GM12878 (cell line): Measurements from ENCODE around the gene TMC5. TPM values are rescaled to one million over a fixed set of nuclear protein-coding genes. Genes with fewer than 3 reads are reported as not detected.

ENCODE experiments used
- ATAC-seq: fragments of 200-7000 bp; cut with Tn5 transposase; 3 replicates; pipeline ENCODE4 v1.9.1; 2020; ENCODE audit warnings: mild to moderate bottlenecking, moderate library complexity
- BruUV-seq: library from RNA; stranded (reverse); fragments of 400-500 nt; replicated peaks from 2 replicates; lab custom pipeline; 2021; lab: Mats Ljungman, UMichigan
- CTCF ChIA-PET: fragments of 300-600 bp; sonication (Branson Sonifier 250); formaldehyde crosslinking; extraction: SDS; loops from one replicate; lab custom pipeline; 2021; ENCODE audit warnings: inconsistent platforms; lab: Yijun Ruan, JAX
- POLR2A ChIA-PET: fragments of 350-600 bp; formaldehyde crosslinking; extraction: SDS; loops from one replicate; lab custom pipeline; 2021; ENCODE audit warnings: inconsistent platforms; lab: Charles Lee
- RAD21 ChIA-PET: fragments of 300-600 bp; sonication (Branson Sonifier 250); formaldehyde crosslinking; loops from one replicate; lab custom pipeline; 2023; ENCODE audit warnings: antibody characterized with exemption; ENCODE audit not compliant: unreplicated experiment; lab: Charles Lee
- SMC1A ChIA-PET: fragments of 300-600 bp; sonication (Branson Sonifier 250); formaldehyde crosslinking; loops from one replicate; lab custom pipeline; 2023; ENCODE audit not compliant: unreplicated experiment, uncharacterized antibody; lab: Charles Lee
- DNase-seq: peaks from one replicate; pipeline ENCODE4 v3.0.0-alpha.2; 2011; ENCODE audit warnings: low read depth, low spot score
- FAIRE-seq: peaks from 3 replicates; lab custom pipeline; 2011; peaks lifted over from hg19 to GRCh38; lab: Jason Lieb, UNC
- H2AFZ ChIP-seq: 2 replicates; pipeline ENCODE4 v1.6.0; 2011; ENCODE audit warnings: low read depth, low read length, control low read depth; ENCODE audit not compliant: control insufficient read depth
- H3K27ac ChIP-seq: 2 replicates; pipeline ENCODE4 v1.5.1; 2011; ENCODE audit warnings: control low read depth; ENCODE audit not compliant: control insufficient read depth, insufficient read depth
- H3K27me3 ChIP-seq, 2 experiments: replicated peaks in 1 of 2; 2 replicates each; pipeline versions ENCODE4 v1.6.0 to v1.6.1; 2011; ENCODE audit warnings: low read length in 1 of 2; ENCODE audit not compliant: control insufficient read depth in 2 of 2, insufficient read depth in 2 of 2
- H3K36me3 ChIP-seq, 2 experiments: 2 replicates each; pipeline ENCODE4 v1.5.1; 2011; ENCODE audit warnings: low read length in 1 of 2; ENCODE audit not compliant: control insufficient read depth in 2 of 2, insufficient read depth in 2 of 2
- H3K4me1 ChIP-seq: 2 replicates; pipeline ENCODE4 v1.6.1; 2011; ENCODE audit warnings: mild to moderate bottlenecking, low read length, moderate library complexity, mixed read lengths; ENCODE audit not compliant: control insufficient read depth, insufficient read depth
- H3K4me2 ChIP-seq: 2 replicates; pipeline ENCODE4 v1.6.0; 2011; ENCODE audit warnings: control low read depth; ENCODE audit not compliant: control insufficient read depth, insufficient read depth
- H3K4me3 ChIP-seq: fragments of 200-600 bp; sonication (generic); 2 replicates; pipeline ENCODE4 v1.5.1; 2016
- H3K79me2 ChIP-seq: 2 replicates; pipeline ENCODE4 v1.6.0; 2011; ENCODE audit warnings: low read length; ENCODE audit not compliant: control insufficient read depth, insufficient read depth
- H3K9ac ChIP-seq: 2 replicates; pipeline ENCODE4 v1.8.0; 2011; ENCODE audit warnings: low read length, control low read depth, mixed read lengths; ENCODE audit not compliant: control insufficient read depth, insufficient read depth
- H3K9me3 ChIP-seq: replicated peaks from 3 replicates; pipeline ENCODE4 v1.5.1; 2011; ENCODE audit warnings: mild to moderate bottlenecking, low read length; ENCODE audit not compliant: control insufficient read depth, insufficient read depth
- H4K20me1 ChIP-seq: 2 replicates; pipeline ENCODE4 v1.6.0; 2011; ENCODE audit not compliant: control insufficient read depth, insufficient read depth
- EZH2 ChIP-seq: IDR thresholded peaks from 2 replicates; pipeline ENCODE4 v1.6.1; 2012; ENCODE audit warnings: low read depth, mild to moderate bottlenecking, control low read depth, inconsistent platforms, low read length, borderline replicate concordance; ENCODE audit not compliant: control insufficient read depth
- SPI1 ChIP-seq: IDR thresholded peaks from 2 replicates; pipeline ENCODE4 v1.6.1; 2011; ENCODE audit warnings: low read depth, mild to moderate bottlenecking, low read length, moderate library complexity, borderline replicate concordance; ENCODE audit not compliant: insufficient read depth
- ZNF24 ChIP-seq: fragments of 450-650 bp; IDR thresholded peaks from 2 replicates; pipeline ENCODE4 v1.6.1; 2017; ENCODE audit warnings: antibody characterized with exemption, mild to moderate bottlenecking
- WGBS: methylation state at CpG from one replicate; pipeline ENCODE4 v1.1.6; 2016; ENCODE audit warnings: low lambda C conversion rate; ENCODE audit not compliant: insufficient replicate concordance, insufficient coverage; ENCODE audit errors: missing lambda C conversion rate; 5-methylcytosine and 5-hydroxymethylcytosine counted together
- in situ Hi-C: fragments of 300-500 bp; cut with MboI; formaldehyde crosslinking; loops from 9 replicates; pipeline ENCODE4 v1.14.3; 2018; ENCODE audit warnings: mixed read lengths
- intact Hi-C: fragments of 100-400 bp; cut with micrococcal nuclease; formaldehyde crosslinking; loops from one replicate; pipeline ENCODE4 v1.14.2; 2022; ENCODE audit not compliant: unreplicated experiment
- polyA plus RNA-seq, 11 experiments: library from polyadenylated mRNA; depleted of rRNA in 4 of 11; unstranded in 6 of 11; stranded (reverse) in 5 of 11; fragments of >200 nt; fragmentation: Nextera tagmentation in 4 of 11; fragmentation: Illumina TruSeq in 1 of 11; extraction: Ambion mirVana in 4 of 11; extraction: Trizol in 1 of 11; gene quantifications; 1 replicate in 1 of 11; 2 replicates in 10 of 11; pipeline versions ENCODE4 v1.2.1 to v1.2.3, GENCODE V29; 2011 to 2016; ENCODE audit warnings: inconsistent platforms in 2 of 11, missing spikeins in 2 of 11, low read depth in 1 of 11
- total RNA-seq, 4 experiments: library from RNA; depleted of rRNA in 3 of 4; stranded (reverse); fragments of >200 nt in 3 of 4; fragmentation: Illumina TruSeq in 1 of 4; extraction: Trizol in 1 of 4; gene quantifications; 2 replicates each; pipeline versions ENCODE4 v1.2.1 to v1.2.3, GENCODE V29; 2013 to 2021
- TF ChIP-seq, protein P1 (sequence below): IDR thresholded peaks from 2 replicates; pipeline ENCODE4 v1.6.1; 2012; ENCODE audit warnings: mild to moderate bottlenecking, low read depth, low read length

The TMC5 gene
- total and polyA plus RNA-seq, 10 of the 15 experiments (the other 5 are each of a cell fraction or from before 2014, with no cell fraction given), result 0.01 to 0.10 (median 0.07) TPM; not detected in 5

DNA sequence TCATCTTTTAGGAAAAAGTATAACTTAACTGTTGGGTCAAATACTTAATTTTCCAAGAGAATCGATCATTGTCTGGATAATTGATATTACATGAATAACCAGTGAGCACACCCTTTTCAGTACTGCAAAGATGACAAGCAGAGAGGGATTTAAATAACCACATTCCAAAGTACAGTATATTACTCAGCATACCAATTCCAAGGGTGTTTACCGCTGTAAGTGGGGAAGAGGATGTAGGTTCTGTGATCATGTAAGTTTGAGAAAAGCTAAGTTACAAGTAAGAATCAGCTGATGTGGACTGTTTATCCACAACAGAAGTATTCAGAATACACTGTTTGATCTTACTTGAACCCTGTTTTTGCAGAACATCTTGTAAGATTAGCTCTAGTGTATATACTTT, 98.1 kb downstream of the TMC5 start:
- RAD21 ChIA-PET, result interaction anchor here (1.4 kb wide), 1 partner anchor 9 kb away, joined by 4 read pairs; no protein-coding TSS in a partner anchor
- H3K79me2 ChIP-seq, result peaks cover 29% of the 10 kb centered on the region
- H3K4me3 ChIP-seq, result no peak overlapping the region
- CTCF ChIA-PET, result interaction anchor here (0.8 to 2.1 kb wide), 3 partner anchors 9 to 43 kb away, joined by 4 to 22 read pairs (median 6); no protein-coding TSS in a partner anchor
- 0 out of 3 replicates have a peak, but pooled peaks cover 2% of the 10 kb centered on the region for H3K9me3 ChIP-seq
- no peaks in the 10 kb centered on the region for H3K27me3 ChIP-seq
- no peak overlapping the region for H2AFZ ChIP-seq
- H4K20me1 ChIP-seq, result no peaks in the 10 kb centered on the region
- in situ Hi-C loops, result no loop called here
- BruUV-seq, result no TSS peak
- TF ChIP-seq ZNF24 (no peak), SPI1 (no peak), EZH2 (no peak)
- TF ChIP-seq, protein P1, sequence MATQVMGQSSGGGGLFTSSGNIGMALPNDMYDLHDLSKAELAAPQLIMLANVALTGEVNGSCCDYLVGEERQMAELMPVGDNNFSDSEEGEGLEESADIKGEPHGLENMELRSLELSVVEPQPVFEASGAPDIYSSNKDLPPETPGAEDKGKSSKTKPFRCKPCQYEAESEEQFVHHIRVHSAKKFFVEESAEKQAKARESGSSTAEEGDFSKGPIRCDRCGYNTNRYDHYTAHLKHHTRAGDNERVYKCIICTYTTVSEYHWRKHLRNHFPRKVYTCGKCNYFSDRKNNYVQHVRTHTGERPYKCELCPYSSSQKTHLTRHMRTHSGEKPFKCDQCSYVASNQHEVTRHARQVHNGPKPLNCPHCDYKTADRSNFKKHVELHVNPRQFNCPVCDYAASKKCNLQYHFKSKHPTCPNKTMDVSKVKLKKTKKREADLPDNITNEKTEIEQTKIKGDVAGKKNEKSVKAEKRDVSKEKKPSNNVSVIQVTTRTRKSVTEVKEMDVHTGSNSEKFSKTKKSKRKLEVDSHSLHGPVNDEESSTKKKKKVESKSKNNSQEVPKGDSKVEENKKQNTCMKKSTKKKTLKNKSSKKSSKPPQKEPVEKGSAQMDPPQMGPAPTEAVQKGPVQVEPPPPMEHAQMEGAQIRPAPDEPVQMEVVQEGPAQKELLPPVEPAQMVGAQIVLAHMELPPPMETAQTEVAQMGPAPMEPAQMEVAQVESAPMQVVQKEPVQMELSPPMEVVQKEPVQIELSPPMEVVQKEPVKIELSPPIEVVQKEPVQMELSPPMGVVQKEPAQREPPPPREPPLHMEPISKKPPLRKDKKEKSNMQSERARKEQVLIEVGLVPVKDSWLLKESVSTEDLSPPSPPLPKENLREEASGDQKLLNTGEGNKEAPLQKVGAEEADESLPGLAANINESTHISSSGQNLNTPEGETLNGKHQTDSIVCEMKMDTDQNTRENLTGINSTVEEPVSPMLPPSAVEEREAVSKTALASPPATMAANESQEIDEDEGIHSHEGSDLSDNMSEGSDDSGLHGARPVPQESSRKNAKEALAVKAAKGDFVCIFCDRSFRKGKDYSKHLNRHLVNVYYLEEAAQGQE, result no peak
- TF ChIP-seq, all 136 proteins: peak for 0
- Histone ChIP-seq H3K4me2 (0 out of 2 replicates have a peak overlapping the region, but pooled peaks have one; percentile 17), H3K4me1 (peaks cover 7% of the 10 kb centered on the region), H3K27ac (no peak overlapping the region), H3K9ac (no peak overlapping the region), H3K36me3 (peaks cover 0 to 10% of the 10 kb centered on the region in 2 experiments; a peak in 2 of 4 replicates)
- FAIRE-seq (peak; percentile 75), ATAC-seq (no peak), DNase-seq (no peak)
- intact Hi-C loops, result no loop called here
- 97% methylated on average over 2 of the region's 2 CpGs for WGBS
- ChIA-PET POLR2A (no interaction called here), SMC1A (interaction anchor here (0.7 to 1.1 kb wide), 4 partner anchors 12 to 40 kb away, joined by 3 to 6 read pairs (median 4); partner anchors contain the start of gene VPS35L)
